ENCODE results near the gene FTO. TPM values are rescaled to one million over a fixed set of nuclear protein-coding genes. Genes with fewer than 3 reads are reported as not detected.

FTO gene
- total and polyA plus RNA-seq, 2 of the 13 experiments (the other 11 are each of a cell fraction or from before 2014, with no cell fraction given): 41.6 to 55.8 TPM

GRCh38 chr16:54175552-54176375 lies 471.8 kb downstream of the FTO start (continued):
- TF ChIP-seq ZNF646 (CRISPR knock-in tag; IDR thresholded peaks at IDR 0.05) (no peak), HOXA3 (CRISPR knock-in tag; IDR thresholded peaks at IDR 0.05) (peak; percentile 6; the same call in 1 of the 2 replicates), ZBTB44 (CRISPR knock-in tag; IDR thresholded peaks at IDR 0.05) (no peak), CENPT (CRISPR knock-in tag; IDR thresholded peaks at IDR 0.05; ENCODE audit: low read depth) (no peak), REST (IDR thresholded peaks at IDR 0.05; ENCODE audit: borderline replicate concordance in 1 of 2, low read depth in 1 of 2, low read length in 2 of 2) (peak in 1 of 2 experiments; percentile 55; a peak in 2 of 4 replicates), GMEB2 (CRISPR knock-in tag; IDR thresholded peaks at IDR 0.05; ENCODE audit: low read depth) (no peak), ZFP90 (CRISPR knock-in tag; IDR thresholded peaks at IDR 0.05; ENCODE audit: borderline replicate concordance) (no peak), CREB1 (IDR thresholded peaks at IDR 0.05) (no peak), CREB1 (CRISPR knock-in tag; IDR thresholded peaks at IDR 0.05) (no peak), MEIS2 (CRISPR knock-in tag; IDR thresholded peaks at IDR 0.05) (no peak), SMARCE1 (IDR thresholded peaks at IDR 0.05; ENCODE audit: borderline replicate concordance) (no peak), ARNT2 (CRISPR knock-in tag; IDR thresholded peaks at IDR 0.05; ENCODE audit: low read depth) (peak; percentile 5; the same call in 1 of the 2 replicates), ZNF10 (CRISPR knock-in tag; IDR thresholded peaks at IDR 0.05; ENCODE audit: borderline replicate concordance, low read depth) (no peak)
